ENCODE measurements around the gene IQSEC1. TPM values are rescaled to one million over a fixed set of nuclear protein-coding genes. Genes with fewer than 3 reads are reported as not detected.

IQSEC1 gene
- total RNA-seq, 2 experiments from 2014 or later, result 38.6 to 39.3 TPM

DNA sequence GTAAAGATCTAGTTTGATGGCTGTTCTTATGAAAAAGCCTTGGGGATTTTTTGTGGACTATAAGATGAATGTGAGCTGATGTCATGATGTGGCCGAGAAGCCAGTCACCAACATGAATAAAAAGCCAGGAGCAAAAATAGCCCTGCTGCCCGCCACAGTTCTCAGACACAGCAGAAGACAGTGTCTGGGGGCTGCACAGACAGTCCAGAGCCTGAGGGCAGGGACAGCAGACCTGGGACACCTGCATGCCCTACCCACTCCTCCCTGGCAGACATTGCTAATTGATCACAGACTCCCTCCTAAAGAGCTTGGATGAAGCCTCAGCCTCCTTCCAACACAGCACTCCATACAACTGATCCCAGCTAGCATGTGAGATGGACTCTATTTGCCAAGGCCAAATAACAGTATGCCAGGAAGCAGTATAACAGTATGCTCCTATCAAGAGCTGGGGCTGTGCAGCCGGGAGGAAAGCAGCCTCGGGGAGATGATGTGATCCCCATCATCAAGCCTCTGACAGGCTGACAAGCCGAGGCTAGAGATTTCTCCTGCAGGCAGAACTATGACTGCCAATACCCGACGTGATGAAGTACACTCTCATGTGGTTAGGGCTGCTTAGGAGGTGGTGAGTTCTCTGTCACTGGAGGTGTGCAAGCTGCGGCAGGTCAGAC is 126.4 kb downstream of the IQSEC1 start:
- CTCF ChIA-PET, result interaction anchor here (3.5 kb wide), 1 partner anchor 37 kb away, joined by 17 read pairs; no protein-coding TSS in a partner anchor
- DNase-seq, result no peak
- intact Hi-C loops (cut with micrococcal nuclease), result no loop called here
- H3K4me3 Mint-ChIP-seq, result no peak overlapping the region
- H3K9me3 Mint-ChIP-seq, result no peaks in the 10 kb centered on the region
- H3K27me3 Mint-ChIP-seq (ENCODE audit: low read depth), result no peaks in the 10 kb centered on the region
- peaks cover 42% of the 10 kb centered on the region for H3K4me1 Mint-ChIP-seq (ENCODE audit: low read depth)
- H3K27ac Mint-ChIP-seq, result no peak overlapping the region
- H3K36me3 Mint-ChIP-seq (ENCODE audit: low read depth), result peaks cover 2% of the 10 kb centered on the region

DNA sequence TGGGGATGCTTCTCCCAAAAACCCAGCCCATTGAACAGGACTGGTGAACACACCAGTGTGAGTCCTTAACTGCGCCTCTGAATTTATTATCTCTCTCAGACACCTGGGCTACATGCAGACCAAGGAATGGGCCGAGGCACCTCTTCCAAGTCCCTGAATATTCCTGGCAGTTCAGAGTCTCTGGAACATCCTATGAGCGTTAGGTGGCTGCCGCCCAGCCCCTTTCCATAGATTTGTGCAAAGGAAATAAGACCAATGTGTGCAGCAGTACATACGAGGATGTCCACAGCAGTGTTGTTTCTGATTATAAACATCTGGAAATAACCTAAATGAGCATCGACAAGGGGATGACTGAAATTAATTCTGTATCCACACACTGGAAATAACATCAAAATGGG is 127.0 kb downstream of the IQSEC1 start:
- Mint-ChIP-seq H3K4me1 (ENCODE audit: low read depth) (peaks cover 38% of the 10 kb centered on the region), H3K4me3 (no peak overlapping the region), H3K36me3 (ENCODE audit: low read depth) (peaks cover 2% of the 10 kb centered on the region), H3K27ac (no peak overlapping the region), H3K9me3 (no peaks in the 10 kb centered on the region), H3K27me3 (ENCODE audit: low read depth) (no peaks in the 10 kb centered on the region)
- CTCF ChIA-PET, result interaction anchor here (3.5 kb wide), 1 partner anchor 38 kb away, joined by 17 read pairs; no protein-coding TSS in a partner anchor
- no peak for DNase-seq
- intact Hi-C loops (cut with micrococcal nuclease), result no loop called here

DNA sequence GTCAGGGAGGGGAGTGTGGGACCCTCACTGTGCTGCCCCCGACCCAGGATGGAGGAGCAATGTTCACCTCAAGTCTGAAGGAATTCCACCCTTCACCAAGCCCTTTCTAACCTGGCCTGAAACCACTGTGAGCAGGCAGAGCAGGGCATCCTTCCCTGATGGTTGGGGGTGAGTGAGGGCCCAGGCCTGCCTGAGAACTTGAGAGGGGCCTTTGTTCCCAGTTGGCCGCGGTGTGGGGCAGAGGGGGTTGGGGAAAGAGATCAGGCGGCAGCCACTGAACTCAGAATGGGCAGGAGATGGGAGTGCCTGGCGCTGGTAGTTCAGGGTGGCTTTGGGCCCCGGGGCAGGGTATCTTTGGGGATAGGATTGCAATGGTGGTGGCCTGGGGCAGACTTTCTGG is 128.4 kb downstream of the IQSEC1 start:
- Mint-ChIP-seq H3K27ac (no peak overlapping the region), H3K4me1 (ENCODE audit: low read depth) (peaks cover 33% of the 10 kb centered on the region)
- intact Hi-C loops (cut with micrococcal nuclease), result no loop called here

DNA sequence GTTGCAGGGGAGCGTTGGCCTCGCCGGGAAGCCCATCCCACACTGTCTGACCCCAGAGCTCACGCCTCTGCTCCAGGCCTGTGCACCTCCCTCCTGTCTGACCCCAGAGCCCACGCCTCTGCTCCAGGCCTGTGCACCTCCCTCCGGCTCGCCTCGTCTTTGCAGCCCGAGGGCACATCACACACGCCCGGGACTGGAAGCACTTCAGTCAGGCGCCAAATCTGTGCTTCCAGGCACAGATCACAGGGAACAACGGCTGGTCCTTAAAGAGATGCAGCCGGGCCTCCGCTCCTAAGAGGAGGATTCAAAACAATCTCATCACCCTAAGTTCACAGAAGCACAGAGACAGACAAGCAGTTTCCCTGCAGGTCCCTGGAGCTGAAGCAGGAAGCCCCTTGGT is 128.8 kb downstream of the IQSEC1 start:
- Mint-ChIP-seq H3K36me3 (ENCODE audit: low read depth) (peaks cover 4% of the 10 kb centered on the region), H3K27me3 (ENCODE audit: low read depth) (no peaks in the 10 kb centered on the region), H3K27ac (no peak overlapping the region), H3K4me1 (ENCODE audit: low read depth) (peaks cover 29% of the 10 kb centered on the region), H3K9me3 (no peaks in the 10 kb centered on the region), H3K4me3 (no peak overlapping the region)
- no peak for DNase-seq
- CTCF ChIA-PET, result no interaction called here
- intact Hi-C loops (cut with micrococcal nuclease), result no loop called here

More for the DNA sequence above, 128.4 kb downstream of the IQSEC1 start:
- H3K36me3 Mint-ChIP-seq (ENCODE audit: low read depth), result peaks cover 4% of the 10 kb centered on the region
- H3K27me3 Mint-ChIP-seq (ENCODE audit: low read depth), result no peaks in the 10 kb centered on the region
- no peaks in the 10 kb centered on the region for H3K9me3 Mint-ChIP-seq
- DNase-seq, result no peak
- CTCF ChIA-PET, result interaction anchor here (1.0 kb wide), 1 partner anchor 39 kb away, joined by 7 read pairs; no protein-coding TSS in a partner anchor
- H3K4me3 Mint-ChIP-seq, result no peak overlapping the region

- Mint-ChIP-seq H3K27ac (no peak overlapping the region), H3K36me3 (ENCODE audit: low read depth) (peaks cover 4% of the 10 kb centered on the region), H3K4me3 (no peak overlapping the region), H3K9me3 (no peaks in the 10 kb centered on the region), H3K27me3 (ENCODE audit: low read depth) (no peaks in the 10 kb centered on the region), H3K4me1 (ENCODE audit: low read depth) (peaks cover 19% of the 10 kb centered on the region)
- intact Hi-C loops (cut with micrococcal nuclease), result no loop called here
- DNase-seq, result no peak
- CTCF ChIA-PET, result no interaction called here
Measured at GRCh38 chr3:12943124-12944021, 129.9 kb downstream of the IQSEC1 start.

DNA sequence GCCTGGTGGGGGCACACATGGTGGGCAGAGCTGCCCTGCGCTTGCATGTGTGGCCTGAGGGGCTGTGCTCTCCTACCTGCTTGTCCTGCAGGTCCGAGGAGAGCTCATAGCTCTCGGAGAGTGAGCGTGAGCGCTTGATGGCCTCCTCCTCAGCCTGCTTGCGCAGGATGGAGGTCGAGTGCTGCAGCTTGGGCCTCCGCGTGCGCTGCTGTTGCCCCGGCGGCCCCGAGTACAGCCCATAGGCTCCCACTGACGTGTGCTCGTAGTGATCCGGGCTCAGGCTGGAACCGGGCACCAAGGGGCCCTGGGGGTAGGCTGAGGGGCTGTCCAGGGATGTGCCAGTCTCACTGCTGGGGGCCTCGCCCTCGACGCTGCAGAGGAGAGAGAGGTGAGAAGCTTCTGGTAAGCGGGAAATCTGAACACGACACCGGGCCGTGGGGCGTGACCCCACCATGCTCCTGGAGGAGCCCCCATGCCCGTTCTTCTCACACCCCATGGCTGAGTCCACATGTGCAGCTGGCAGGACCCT is 131.7 kb downstream of the IQSEC1 start:
- no peaks in the 10 kb centered on the region for H3K27me3 Mint-ChIP-seq (ENCODE audit: low read depth)
- H3K9me3 Mint-ChIP-seq, result no peaks in the 10 kb centered on the region
- intact Hi-C loops (cut with micrococcal nuclease), result no loop called here
- H3K27ac Mint-ChIP-seq, result no peak overlapping the region
- H3K36me3 Mint-ChIP-seq (ENCODE audit: low read depth), result peaks cover 4% of the 10 kb centered on the region
- no peak for DNase-seq
- H3K4me1 Mint-ChIP-seq (ENCODE audit: low read depth), result peaks cover 5% of the 10 kb centered on the region
- CTCF ChIA-PET, result no interaction called here
- H3K4me3 Mint-ChIP-seq, result no peak overlapping the region

GRCh38 chr3:12940854-12941253 is 132.4 kb downstream of the IQSEC1 start:
- CTCF ChIA-PET, result no interaction called here
- Mint-ChIP-seq H3K36me3 (ENCODE audit: low read depth) (peaks cover 4% of the 10 kb centered on the region), H3K4me3 (no peak overlapping the region), H3K27ac (peak overlapping the region; percentile 65), H3K4me1 (ENCODE audit: low read depth) (no peaks in the 10 kb centered on the region), H3K9me3 (no peaks in the 10 kb centered on the region), H3K27me3 (ENCODE audit: low read depth) (no peaks in the 10 kb centered on the region)
- intact Hi-C loops (cut with micrococcal nuclease), result no loop called here
- DNase-seq, result no peak

GRCh38 chr3:12939137-12939536 is 134.1 kb downstream of the IQSEC1 start:
- intact Hi-C loops (cut with micrococcal nuclease), result no loop called here
- Mint-ChIP-seq H3K4me1 (ENCODE audit: low read depth) (no peaks in the 10 kb centered on the region), H3K27ac (peak overlapping the region; percentile 25), H3K36me3 (ENCODE audit: low read depth) (peaks cover 4% of the 10 kb centered on the region), H3K9me3 (no peaks in the 10 kb centered on the region), H3K4me3 (no peak overlapping the region), H3K27me3 (ENCODE audit: low read depth) (no peaks in the 10 kb centered on the region)
- DNase-seq, result no peak
- CTCF ChIA-PET, result no interaction called here

- CTCF ChIA-PET, result no interaction called here
- H3K36me3 Mint-ChIP-seq (ENCODE audit: low read depth), result peaks cover 4% of the 10 kb centered on the region
- intact Hi-C loops (cut with micrococcal nuclease), result no loop called here
- no peaks in the 10 kb centered on the region for H3K4me1 Mint-ChIP-seq (ENCODE audit: low read depth)
- H3K9me3 Mint-ChIP-seq, result no peaks in the 10 kb centered on the region
- no peak for DNase-seq
- no peak overlapping the region for H3K4me3 Mint-ChIP-seq
- H3K27ac Mint-ChIP-seq, result no peak overlapping the region
- no peaks in the 10 kb centered on the region for H3K27me3 Mint-ChIP-seq (ENCODE audit: low read depth)
Measured at GRCh38 chr3:12938258-12938711, 134.9 kb downstream of the IQSEC1 start.

DNA sequence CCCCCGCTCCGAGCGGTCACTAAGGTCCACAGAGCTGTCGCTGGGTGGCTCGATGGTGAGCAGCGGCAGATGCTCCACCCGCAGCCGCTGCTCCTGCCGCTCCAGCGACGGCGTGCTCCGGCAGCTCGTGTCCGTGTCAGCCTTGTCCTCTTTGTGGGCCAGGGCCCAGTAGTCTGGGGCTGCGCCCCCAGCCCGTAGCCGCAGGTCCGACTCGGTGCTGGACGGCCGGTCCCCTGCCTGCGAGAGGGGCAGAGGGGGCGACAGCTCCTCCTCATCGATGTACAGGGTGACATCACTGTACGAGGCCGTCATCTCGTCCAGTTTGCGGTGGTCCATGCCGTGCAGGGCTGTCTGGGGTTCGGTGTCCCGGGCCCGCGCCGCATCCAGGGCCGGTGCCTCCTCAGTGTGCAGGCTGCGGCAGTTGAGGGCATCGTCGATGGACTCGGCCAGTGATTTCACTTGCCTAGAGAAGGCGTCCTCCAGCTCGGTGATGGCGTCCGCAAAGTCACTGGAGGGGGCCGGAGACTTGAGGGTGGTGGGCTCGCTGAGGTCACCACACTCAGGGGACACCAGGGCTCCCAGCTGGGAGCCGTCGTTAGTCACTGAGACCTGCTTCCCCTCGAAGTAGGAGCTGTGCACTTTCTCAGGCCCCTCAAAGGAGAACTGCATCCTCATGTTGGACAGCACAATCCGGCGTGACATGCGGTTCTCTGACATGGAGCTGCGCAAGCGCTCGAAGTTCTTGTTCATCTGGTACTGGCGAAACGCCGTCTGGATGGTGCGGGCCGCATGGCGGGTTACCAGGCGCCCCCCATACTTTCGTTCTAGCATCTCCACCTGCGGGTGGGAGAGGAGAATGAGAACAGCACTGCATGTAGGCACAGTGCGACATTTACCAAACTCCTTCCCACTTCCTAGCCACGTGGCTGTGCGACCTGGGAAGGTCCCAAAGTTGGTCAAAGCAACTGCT is 137.1 kb downstream of the IQSEC1 start:
- Mint-ChIP-seq H3K4me1 (ENCODE audit: low read depth) (peaks cover 3% of the 10 kb centered on the region), H3K27ac (no peak overlapping the region), H3K27me3 (ENCODE audit: low read depth) (no peaks in the 10 kb centered on the region), H3K36me3 (ENCODE audit: low read depth) (peaks cover 2% of the 10 kb centered on the region), H3K4me3 (no peak overlapping the region), H3K9me3 (no peaks in the 10 kb centered on the region)
- no peak for DNase-seq
- intact Hi-C loops (cut with micrococcal nuclease), result no loop called here
- CTCF ChIA-PET, result no interaction called here

GRCh38 chr3:12935023-12935860 is 138.0 kb downstream of the IQSEC1 start:
- Mint-ChIP-seq H3K9me3 (no peaks in the 10 kb centered on the region), H3K4me1 (ENCODE audit: low read depth) (peaks cover 6% of the 10 kb centered on the region), H3K4me3 (no peak overlapping the region), H3K27me3 (ENCODE audit: low read depth) (no peaks in the 10 kb centered on the region), H3K27ac (no peak overlapping the region), H3K36me3 (ENCODE audit: low read depth) (peaks cover 2% of the 10 kb centered on the region)
- no peak for DNase-seq
- CTCF ChIA-PET, result interaction anchor here (0.6 kb wide), 1 partner anchor 10 kb away, joined by 3 read pairs; no protein-coding TSS in a partner anchor
- intact Hi-C loops (cut with micrococcal nuclease), result no loop called here

Data from activated naive CD4-positive, alpha-beta T cell treated with anti-CD3 and anti-CD28 coated beads for 36 hours (primary cell).